22Rv1 (cell line): Measurements from ENCODE around the gene MINDY4.

Source experiments
- ZFX ChIP-seq: fragments of 450-650 bp; IDR thresholded peaks from 2 replicates; pipeline ENCODE4 v1.6.1; 2017; ENCODE audit warnings: antibody characterized with exemption, borderline replicate concordance
- TF ChIP-seq, protein P1 (sequence below): fragments of 450-650 bp; IDR thresholded peaks from 2 replicates; pipeline ENCODE4 v1.5.1; 2017; ENCODE audit warnings: mild to moderate bottlenecking

- TF ChIP-seq, protein P1, sequence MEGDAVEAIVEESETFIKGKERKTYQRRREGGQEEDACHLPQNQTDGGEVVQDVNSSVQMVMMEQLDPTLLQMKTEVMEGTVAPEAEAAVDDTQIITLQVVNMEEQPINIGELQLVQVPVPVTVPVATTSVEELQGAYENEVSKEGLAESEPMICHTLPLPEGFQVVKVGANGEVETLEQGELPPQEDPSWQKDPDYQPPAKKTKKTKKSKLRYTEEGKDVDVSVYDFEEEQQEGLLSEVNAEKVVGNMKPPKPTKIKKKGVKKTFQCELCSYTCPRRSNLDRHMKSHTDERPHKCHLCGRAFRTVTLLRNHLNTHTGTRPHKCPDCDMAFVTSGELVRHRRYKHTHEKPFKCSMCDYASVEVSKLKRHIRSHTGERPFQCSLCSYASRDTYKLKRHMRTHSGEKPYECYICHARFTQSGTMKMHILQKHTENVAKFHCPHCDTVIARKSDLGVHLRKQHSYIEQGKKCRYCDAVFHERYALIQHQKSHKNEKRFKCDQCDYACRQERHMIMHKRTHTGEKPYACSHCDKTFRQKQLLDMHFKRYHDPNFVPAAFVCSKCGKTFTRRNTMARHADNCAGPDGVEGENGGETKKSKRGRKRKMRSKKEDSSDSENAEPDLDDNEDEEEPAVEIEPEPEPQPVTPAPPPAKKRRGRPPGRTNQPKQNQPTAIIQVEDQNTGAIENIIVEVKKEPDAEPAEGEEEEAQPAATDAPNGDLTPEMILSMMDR, result no peak
- TF ChIP-seq ZFX, result no peak
These were observed 124.8 kb downstream of the MINDY4 start for GRCh38 chr7:30896036-30896435.
